ENCODE data around the gene FAM228B. TPM values are rescaled to one million over a fixed set of nuclear protein-coding genes. Genes with fewer than 3 reads are reported as not detected.
"Not testable (repeated sequence)": the region's sequence is repeated elsewhere in the genome, so short reads cannot be mapped to it uniquely, and the experiment has no call there.

Gene FAM228B
- polyA plus RNA-seq (ENCODE audit: insufficient read length in 4 of 4), result 10 to 100 TPM; 24.3 to 27.5 (median 26.4) TPM

DNA sequence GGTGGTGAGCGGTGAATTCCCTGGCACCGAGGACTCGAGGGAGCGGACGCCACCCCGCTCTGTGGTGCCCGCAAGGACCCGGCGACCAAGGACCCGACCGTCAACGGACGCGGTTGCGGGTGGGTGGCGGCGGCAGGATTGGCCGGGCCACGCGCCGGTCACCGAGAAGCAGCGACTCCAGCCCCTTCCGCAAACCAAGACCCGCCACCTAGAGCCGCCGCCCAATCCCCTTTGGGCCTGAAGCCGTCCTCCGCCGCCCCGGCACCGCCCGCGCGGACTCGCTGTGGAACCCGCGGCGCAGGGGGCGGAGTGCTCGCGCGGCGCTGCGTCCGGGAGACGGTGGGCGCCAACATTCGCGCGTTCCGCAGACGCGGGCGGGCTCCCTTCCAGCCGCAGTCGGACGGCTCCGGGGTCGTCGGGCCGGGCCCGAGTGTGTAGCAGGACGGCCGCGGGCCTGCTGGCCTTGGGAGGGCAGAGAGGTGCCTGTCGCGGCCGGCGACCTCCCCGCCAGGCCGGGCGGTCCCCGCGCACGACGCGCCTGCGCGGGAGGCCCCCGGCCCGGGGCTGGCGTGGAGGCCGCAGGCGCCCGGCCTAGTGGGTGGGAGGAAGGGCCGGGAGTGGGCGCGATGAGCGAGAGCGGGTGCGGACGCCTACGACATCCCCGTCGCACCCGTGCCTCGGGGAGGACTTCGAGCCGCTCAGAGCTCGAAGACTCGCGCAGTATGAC, at the start of gene FAM228B, which contains the start of gene PFN4:
FAM228B (plus strand) TSS at position 275 of the 727 bp plus-strand sequence. CDS start 893 bp downstream, outside the sequence.
PFN4 (minus strand) TSS at position 140 of the 727 bp plus-strand sequence. CDS start 799 bp downstream, outside the sequence.
- DNase-seq (ENCODE audit: low read depth in 4 of 4, low spot score in 2 of 4), result peak; percentile 41 to 79 (median 72)

DNA sequence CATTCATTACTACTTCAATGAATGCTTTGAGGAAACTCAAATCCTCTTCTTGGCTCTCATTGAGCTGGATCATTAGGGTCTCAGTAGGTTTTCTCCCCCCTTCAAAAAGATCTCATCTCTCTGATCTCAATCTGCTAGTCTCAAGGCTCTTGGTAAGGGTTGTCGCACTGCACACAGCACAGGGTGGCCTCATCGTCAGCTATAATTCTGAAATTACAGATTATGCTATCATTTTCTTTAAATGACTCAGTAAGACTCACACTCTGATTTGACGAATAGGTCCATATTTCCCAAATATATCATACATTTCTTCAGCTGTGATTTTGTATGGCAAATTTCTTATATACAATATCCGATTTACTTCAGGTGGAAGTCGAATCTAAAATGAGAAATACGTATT, 49.5 kb upstream of the FAM228B start:
- no peak for DNase-seq (ENCODE audit: low read depth in 4 of 4, low spot score in 2 of 4)

DNA sequence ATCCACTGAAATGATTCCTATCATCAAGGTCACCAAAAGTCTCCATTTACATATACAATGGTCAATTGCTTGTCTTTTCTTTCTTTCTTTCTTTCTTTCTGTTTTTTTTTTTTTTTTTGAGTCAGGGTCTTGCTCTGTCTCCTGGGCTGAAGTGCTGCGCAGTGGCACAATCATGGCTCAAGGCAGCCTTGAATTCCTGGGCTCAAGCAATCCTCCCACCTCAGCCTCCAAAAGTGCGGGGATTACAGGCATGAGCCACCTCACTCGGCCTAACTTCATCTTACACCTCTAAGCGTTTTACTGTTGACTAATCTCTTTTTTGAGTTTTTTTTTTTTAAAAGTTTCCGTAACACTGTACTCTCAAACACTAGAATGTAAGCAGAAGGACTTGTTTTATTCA, 48.0 kb upstream of the FAM228B start:
- no peak for DNase-seq (ENCODE audit: low read depth in 4 of 4, low spot score in 2 of 4)

- peak; percentile 92 to 98 (median 98) for DNase-seq (ENCODE audit: low read depth in 4 of 4, low spot score in 2 of 4)
These were observed 47.1 kb upstream of the FAM228B start, which contains the start of gene SF3B6 for GRCh38 chr2:24075915-24076848. TSS of gene SF3B6 (minus strand) at chr2:24076326. CDS start at chr2:24076229, 97 bp downstream.

GRCh38 chr2:24076849-24077534, 46.3 kb upstream of the FAM228B start:
- peak in 1 of 4 donors; percentile 2 for DNase-seq (ENCODE audit: low read depth in 4 of 4, low spot score in 2 of 4)

DNA sequence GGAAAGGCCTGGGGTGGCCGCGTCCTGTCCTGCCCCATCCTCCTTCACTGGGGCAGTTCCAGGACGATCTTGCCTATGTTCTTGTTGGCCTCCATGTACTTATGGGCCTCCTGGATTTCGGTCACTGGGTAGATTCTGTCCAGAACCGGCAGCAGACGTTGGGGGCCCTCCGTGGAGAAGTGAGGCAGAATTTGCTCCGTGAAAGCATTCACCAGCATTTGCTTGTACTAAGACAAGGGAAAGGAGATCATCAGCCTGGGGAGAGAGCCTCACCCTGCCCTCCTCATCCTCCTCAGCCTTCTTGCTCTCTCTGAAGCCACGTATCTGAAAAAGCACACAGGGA, 45.8 kb upstream of the FAM228B start:
- peak in 1 of 4 donors; percentile 10 for DNase-seq (ENCODE audit: low read depth in 4 of 4, low spot score in 2 of 4)

DNA sequence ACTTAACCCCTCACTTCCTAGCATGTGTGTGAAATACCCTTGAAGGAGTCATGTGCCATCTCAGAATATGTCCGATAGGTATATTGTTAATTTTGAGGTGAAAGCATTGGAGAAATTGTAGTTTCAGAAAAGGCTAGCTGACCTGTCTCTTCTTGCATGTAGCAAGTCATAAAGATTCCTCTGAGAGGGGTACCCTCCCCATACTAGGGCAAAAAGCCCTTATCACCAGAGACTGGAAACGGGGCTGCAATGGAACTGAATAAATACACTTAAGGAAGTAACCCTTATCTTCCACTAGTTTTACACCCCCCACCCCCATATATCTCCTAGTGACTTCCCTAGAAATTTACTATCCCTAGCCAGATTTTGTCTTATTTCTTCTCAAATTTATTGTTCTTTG, 45.4 kb upstream of the FAM228B start:
- no peak for DNase-seq (ENCODE audit: low read depth in 4 of 4, low spot score in 2 of 4)

- DNase-seq (ENCODE audit: low read depth in 4 of 4, low spot score in 2 of 4), result no peak
These were observed 42.6 kb upstream of the FAM228B start for GRCh38 chr2:24080701-24081100.

DNA sequence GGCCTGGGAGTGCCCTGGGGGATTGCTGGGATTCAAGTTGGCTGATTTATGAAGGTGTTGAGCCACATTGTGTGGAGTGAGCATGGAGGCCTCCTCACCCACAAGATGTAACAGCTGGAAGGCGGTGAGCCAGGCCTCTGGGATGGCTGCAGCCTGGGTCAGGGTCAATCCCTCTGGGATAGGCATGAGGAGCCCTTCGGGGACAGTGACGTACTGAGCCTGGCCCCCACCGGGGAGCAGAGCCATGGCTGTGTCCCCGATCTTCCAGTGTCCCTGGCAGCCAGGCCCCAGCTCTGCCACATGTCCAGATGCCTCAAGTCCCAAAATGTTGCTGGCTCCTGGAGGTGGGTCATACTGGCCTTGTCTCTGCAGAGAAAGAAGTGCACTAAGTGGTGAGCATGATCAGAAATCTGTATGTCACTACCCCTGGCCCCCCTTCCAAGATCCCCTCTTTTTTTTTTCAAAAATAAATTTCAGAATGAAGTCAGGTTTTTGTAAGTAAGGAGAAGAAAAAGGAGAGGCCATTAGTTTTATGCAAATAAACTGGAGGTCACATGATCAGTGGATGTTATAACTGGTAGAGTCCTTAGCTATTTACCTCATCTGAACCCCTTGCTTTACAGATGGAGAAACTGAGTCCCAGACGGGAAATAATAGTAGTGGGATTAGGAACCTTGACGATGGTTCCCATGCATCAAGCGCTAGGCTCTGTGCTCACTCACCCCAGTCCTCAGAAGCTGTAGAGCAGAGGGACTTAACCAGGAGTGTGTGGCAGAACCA, 40.3 kb upstream of the FAM228B start:
- no peak for DNase-seq (ENCODE audit: low read depth in 4 of 4, low spot score in 2 of 4)

DNA sequence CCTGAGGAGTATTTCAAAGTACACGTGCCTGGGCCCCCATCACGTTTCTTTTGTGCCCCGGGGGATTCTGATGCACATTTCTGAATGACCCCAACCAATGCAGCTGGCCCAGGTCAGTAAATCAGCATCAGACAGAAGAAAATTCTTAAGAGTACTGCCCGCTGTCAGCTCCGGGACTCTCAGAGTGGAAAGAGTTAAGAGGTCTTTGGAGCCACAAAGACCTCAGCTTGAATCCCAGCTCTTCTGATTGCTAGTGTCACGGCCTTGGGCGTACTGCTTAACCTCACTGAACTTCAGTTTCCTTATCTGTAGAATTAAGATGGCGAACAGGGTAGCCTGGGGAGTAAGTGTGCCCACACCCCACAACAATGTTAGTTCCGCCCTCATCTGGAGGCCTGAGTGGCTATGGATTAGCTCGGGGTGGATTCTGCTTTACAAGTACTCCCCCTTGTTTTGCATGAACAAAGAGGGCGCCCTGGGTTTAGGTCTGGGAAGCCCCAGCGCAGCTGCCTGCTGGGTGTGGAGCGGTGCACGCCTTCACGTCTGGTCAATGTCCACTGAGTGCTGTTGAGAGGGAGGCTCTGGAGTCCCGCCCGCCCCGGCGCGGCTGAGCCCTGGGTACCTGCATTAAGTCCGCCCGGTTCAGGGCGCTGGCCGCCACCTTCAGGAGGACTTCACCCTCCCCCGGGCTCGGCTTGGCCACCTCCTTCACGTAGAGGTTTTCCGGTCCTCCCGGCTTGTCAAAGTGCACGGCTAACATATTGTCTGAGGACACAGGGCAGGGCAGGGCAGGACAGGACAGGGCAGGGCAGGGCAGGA, 39.5 kb upstream of the FAM228B start:
- peak; percentile 60 to 73 (median 66) for DNase-seq (ENCODE audit: low read depth in 4 of 4, low spot score in 2 of 4)

DNA sequence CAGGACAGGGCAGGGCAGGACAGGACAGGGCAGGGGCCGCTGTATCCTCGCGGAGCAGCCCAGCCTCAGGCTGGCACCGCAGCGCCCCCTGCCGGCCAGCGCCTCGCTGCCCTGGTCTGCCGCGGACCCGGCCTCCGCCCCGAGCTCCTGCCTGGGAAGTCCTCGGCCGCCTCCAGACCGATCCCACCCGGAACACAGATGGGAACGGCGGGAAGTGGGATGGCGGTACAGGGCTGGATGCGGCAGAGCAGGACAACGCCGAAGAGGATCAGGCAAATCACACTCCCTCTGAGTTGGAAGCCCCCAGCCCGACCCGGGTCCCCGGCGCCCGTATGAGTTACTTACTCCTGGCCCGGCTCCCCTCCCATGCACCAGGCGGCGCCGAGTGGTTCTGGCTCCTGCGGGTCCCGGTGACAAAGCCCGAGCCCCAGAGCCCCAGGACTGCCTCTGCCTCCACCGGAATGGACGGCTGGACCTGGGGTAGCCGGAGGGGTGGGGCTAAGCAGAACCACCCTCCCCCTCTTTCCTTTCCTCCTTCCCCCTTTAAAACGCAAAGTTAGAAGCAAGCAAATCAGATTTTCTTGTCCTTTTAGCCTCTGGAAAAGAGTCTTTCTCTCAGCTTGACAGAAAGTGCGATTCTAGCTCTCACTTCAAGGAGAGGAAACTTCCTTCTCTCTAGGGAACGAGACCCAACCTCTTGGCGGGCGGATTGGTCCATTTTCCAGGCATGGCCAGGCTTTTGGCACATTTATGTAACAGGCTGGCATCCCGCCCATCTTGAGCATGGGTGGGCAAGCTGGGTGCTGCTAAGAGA, 38.7 kb upstream of the FAM228B start, which contains the start of gene TP53I3:
TP53I3 (minus strand) TSS at position 449 of the 814 bp plus-strand sequence. CDS start 508 bp downstream, outside the sequence.
- DNase-seq (ENCODE audit: low read depth in 4 of 4, low spot score in 2 of 4), result peak; percentile 84 to 87 (median 85)

DNA sequence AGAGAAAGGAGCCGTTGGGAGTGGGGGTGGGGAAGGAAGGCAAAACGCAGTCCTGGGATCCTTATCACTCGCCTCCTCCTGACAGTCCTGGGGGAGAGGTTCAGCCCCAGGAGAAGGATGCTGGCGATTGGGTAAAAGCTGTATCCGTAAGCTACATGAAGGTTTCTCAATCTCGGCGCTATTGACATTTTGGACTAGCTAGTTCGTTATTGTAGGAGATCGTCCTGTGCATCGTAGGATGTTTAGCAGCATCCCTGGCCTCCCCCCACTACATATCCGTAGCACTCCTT, 38.1 kb upstream of the FAM228B start:
- DNase-seq (ENCODE audit: low read depth in 4 of 4, low spot score in 2 of 4), result peak in 1 of 4 donors; percentile 3

DNA sequence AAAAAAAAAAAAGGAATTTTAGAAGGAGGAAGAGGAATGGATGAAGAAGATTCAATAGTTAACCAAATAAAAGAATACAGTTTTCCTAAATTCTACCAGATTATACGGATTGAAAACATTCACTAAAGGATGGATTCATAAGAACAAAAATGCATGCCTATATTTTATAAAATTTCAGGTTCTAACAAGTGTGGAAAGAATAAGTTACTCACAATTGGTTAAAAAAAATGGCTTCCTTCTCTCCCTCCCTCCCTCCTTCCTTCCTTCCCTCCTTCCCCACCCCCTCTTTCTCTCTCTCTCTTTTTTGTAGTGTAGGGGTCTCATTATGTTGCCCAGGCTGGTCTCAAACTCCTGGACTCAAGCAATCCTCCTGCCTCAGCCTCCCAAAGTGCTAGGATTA, 37.0 kb upstream of the FAM228B start:
- no peak for DNase-seq (ENCODE audit: low read depth in 4 of 4, low spot score in 2 of 4)

DNA sequence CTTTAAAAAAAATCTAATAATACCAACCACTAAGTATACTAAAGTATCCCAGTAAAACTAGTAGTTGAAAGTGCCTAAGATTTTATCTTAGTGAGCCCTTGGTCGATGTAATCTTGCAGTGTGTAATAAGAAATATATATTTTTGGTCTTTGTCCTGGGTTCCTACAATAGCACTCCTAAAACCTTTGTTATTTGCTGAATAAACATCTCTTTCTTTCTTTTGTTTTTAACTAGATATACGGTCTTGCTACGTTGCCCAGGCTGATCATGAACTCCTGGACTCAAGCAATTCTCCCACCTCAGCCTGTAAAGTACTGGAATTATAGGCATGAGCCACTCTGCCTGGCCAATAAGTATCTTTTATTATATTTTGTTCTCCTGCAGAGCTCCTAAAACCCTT, 36.2 kb upstream of the FAM228B start:
- no peak for DNase-seq (ENCODE audit: low read depth in 4 of 4, low spot score in 2 of 4)

- DNase-seq (ENCODE audit: low read depth in 4 of 4, low spot score in 2 of 4), result no peak
These were observed 34.4 kb upstream of the FAM228B start for GRCh38 chr2:24088821-24089359.

- DNase-seq (ENCODE audit: low read depth in 4 of 4, low spot score in 2 of 4), result not testable (repeated sequence)
These were observed 30.0 kb upstream of the FAM228B start for GRCh38 chr2:24093270-24093669.

DNA sequence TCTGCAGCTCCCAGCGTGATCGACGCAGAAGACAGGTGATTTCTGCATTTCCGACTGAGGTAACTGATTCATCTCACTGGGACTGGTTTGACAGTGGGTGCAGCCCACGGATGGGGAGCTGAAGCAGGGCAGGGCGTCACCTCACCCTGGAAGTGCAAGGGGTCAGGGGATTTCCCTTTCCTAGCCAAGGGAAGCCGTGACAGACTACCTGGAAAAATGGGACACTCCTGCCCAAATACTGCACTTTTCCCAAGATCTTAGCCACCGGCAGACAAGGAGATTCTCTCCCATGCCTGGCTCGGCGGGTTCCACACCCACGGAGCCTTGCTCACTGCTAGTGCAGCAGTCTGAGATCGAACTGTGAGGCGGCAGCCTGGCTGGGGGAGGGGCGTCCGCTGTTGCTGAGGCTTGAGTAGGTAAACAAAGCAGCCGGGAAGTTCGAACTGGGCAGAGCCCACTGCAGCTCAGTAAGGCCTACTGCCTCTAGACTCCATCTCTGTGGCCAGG, 28.0 kb upstream of the FAM228B start:
- not testable (repeated sequence) for DNase-seq (ENCODE audit: low read depth in 4 of 4, low spot score in 2 of 4)

DNA sequence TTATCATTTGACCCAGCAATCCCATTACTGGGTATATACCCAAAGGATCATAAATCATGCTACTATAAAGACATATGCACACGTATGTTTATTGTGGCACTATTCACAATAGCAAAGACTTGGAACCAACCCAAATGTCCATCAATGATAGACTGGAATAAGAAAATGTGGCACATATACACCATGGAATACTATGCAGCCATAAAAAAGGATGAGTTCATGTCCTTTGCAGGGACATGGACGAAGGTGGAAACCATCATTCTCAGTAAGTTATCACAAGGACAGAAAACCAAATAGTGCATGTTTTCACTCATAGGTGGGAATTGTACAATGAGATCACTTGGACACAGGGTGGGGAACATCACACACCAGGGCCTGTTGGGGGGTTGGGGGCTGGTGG, 22.5 kb upstream of the FAM228B start:
- not testable (repeated sequence) for DNase-seq (ENCODE audit: low read depth in 4 of 4, low spot score in 2 of 4)

All from left renal cortex interstitium (tissue), 4 donors.